ENCODE data around the gene CRTC1.

GRCh38 chr19:18756896-18757295 lies 73.4 kb downstream of the CRTC1 start:
- TF ChIP-seq CTCF (IDR thresholded peaks at IDR 0.05) (no peak), POLR2A (IDR thresholded peaks at IDR 0.05) (no peak)

All from gastroesophageal sphincter (tissue), 3 donors.